ENCODE data around the gene DENND1A.

Gene DENND1A

GRCh38 chr9:123419091-123419490, 510.8 kb downstream of the DENND1A start:
- no peak for DNase-seq

- no peak for DNase-seq
Observed at GRCh38 chr9:123418506-123418905, 511.4 kb downstream of the DENND1A start.

GRCh38 chr9:123418052-123418430, 511.9 kb downstream of the DENND1A start:
- DNase-seq, result no peak

- no peak for DNase-seq
Observed at GRCh38 chr9:123417289-123418051, 512.5 kb downstream of the DENND1A start.

GRCh38 chr9:123416176-123416575, 513.8 kb downstream of the DENND1A start:
- DNase-seq, result no peak

GRCh38 chr9:123414936-123415930, 514.7 kb downstream of the DENND1A start:
- DNase-seq, result no peak

- DNase-seq, result no peak
Observed at GRCh38 chr9:123414204-123414603, 515.7 kb downstream of the DENND1A start.

- DNase-seq, result no peak
Observed at GRCh38 chr9:123412171-123412820, 517.6 kb downstream of the DENND1A start.

GRCh38 chr9:123411636-123412035, 518.3 kb downstream of the DENND1A start:
- no peak for DNase-seq

- DNase-seq, result no peak
Observed at GRCh38 chr9:123411191-123411590, 518.7 kb downstream of the DENND1A start.

GRCh38 chr9:123410281-123410910, 519.5 kb downstream of the DENND1A start:
- no peak for DNase-seq

GRCh38 chr9:123408313-123409262, 521.3 kb downstream of the DENND1A start:
- no peak for DNase-seq

- no peak for DNase-seq
Observed at GRCh38 chr9:123407217-123407851, 522.6 kb downstream of the DENND1A start.

- DNase-seq, result no peak
Observed at GRCh38 chr9:123406691-123407216, 523.2 kb downstream of the DENND1A start.

GRCh38 chr9:123406016-123406415, 523.9 kb downstream of the DENND1A start:
- DNase-seq, result no peak

- no peak for DNase-seq
Observed at GRCh38 chr9:123402981-123403509, 526.9 kb downstream of the DENND1A start.

- no peak for DNase-seq
Observed at GRCh38 chr9:123401879-123402513, 527.9 kb downstream of the DENND1A start.

GRCh38 chr9:123400926-123401503, 528.9 kb downstream of the DENND1A start:
- DNase-seq, result no peak

- no peak for DNase-seq
Observed at GRCh38 chr9:123399803-123400378, 530.0 kb downstream of the DENND1A start.

All from CD4-positive, alpha-beta T cell treated with Interleukin-15 for 1 hour (primary cell).